ENCODE measurements around the gene NRG3.

DNA sequence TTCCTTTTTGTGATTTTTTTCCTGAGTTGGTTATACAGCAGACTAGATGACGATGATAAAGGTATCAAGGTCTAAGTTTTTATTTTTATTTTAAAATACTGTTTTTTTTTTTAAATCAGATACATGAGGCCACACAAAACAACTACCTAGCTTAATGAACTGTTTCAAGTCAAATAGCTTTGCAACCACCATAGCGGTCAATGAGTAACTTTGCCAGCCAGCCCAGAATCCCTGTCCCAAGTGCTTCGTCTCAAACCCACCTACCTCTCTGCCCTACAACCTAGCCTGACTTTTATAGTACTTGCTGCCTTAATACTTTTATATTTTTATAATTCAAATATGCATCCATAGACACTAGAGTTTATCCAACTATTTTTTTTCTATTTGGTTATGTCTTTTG lies 676.5 kb downstream of the NRG3 start:
- TF ChIP-seq, protein P1, sequence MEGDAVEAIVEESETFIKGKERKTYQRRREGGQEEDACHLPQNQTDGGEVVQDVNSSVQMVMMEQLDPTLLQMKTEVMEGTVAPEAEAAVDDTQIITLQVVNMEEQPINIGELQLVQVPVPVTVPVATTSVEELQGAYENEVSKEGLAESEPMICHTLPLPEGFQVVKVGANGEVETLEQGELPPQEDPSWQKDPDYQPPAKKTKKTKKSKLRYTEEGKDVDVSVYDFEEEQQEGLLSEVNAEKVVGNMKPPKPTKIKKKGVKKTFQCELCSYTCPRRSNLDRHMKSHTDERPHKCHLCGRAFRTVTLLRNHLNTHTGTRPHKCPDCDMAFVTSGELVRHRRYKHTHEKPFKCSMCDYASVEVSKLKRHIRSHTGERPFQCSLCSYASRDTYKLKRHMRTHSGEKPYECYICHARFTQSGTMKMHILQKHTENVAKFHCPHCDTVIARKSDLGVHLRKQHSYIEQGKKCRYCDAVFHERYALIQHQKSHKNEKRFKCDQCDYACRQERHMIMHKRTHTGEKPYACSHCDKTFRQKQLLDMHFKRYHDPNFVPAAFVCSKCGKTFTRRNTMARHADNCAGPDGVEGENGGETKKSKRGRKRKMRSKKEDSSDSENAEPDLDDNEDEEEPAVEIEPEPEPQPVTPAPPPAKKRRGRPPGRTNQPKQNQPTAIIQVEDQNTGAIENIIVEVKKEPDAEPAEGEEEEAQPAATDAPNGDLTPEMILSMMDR (IDR thresholded peaks at IDR 0.05): no peak
- TF ChIP-seq POLR2A (IDR thresholded peaks at IDR 0.05): no peak

Data from tibial nerve (tissue), 3 donors.